HG02852 (cell line): ENCODE measurements around the gene DRAP1.

Experiments used
- ATAC-seq: cut with Tn5 transposase; IDR thresholded peaks from one replicate; pipeline ENCODE4 v1.9.1; 2021; ENCODE audit warnings: mild to moderate bottlenecking, moderate library complexity; ENCODE audit not compliant: unreplicated experiment

The DRAP1 gene, protein sequence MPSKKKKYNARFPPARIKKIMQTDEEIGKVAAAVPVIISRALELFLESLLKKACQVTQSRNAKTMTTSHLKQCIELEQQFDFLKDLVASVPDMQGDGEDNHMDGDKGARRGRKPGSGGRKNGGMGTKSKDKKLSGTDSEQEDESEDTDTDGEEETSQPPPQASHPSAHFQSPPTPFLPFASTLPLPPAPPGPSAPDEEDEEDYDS

DNA sequence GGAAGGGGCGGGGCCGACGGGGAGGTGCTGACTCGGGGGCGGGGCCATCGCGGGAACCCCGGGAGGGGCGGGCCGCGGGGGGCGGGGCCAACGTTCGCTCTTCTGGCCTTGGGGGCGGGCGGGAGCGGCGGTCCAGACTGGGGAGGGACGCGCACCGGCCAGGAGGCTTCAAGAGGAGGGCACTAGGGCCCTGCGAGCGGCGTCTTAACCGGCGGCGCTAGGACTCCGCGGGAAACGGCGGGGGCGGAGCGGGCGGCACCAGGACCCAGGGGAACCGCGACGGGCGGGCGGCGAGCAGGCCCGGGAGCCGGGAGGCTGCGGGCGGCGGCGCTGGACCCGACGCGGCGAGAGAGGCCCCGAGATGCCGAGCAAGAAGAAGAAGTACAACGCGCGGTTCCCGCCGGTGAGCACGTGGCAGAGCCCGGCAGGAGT lies at the start of gene DRAP1:
DRAP1 (plus strand) TSS at position 286 of the 432 bp plus-strand sequence; CDS start at position 362, 76 bp downstream.
- peak; percentile 82 for ATAC-seq

DNA sequence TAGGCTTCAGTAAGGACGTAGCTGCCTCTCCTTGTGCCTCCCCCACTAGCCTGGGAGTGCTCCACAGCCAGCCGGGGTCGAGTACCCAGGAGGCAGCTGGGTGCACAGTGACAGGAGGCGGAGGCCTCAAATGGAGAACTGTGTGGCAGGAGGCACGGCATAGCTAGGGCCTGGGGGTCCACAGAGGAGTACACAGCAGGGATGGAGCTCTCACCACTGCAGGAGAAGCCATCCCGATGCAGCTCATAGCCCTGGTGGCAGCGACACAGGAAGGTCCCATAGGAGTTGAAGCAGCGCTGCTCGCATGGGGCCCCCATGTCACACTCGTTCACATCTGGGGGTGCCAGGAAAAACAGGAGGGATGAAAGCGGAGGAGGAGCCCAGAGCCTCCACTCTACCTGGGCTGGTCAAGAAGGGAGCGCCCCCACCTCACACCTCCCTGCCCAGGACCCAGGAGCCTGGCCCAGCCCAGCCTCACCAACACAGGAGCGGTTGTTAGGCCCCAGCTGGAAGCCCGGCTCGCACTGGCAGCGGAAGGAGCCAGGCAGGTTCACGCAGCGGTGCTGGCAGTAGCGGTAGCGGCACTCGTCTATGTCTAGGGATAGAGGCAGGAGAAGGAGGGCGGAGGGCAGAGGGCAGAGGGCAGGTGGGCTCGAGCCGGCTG lies 49.5 kb upstream of the DRAP1 start:
- ATAC-seq: no peak

DNA sequence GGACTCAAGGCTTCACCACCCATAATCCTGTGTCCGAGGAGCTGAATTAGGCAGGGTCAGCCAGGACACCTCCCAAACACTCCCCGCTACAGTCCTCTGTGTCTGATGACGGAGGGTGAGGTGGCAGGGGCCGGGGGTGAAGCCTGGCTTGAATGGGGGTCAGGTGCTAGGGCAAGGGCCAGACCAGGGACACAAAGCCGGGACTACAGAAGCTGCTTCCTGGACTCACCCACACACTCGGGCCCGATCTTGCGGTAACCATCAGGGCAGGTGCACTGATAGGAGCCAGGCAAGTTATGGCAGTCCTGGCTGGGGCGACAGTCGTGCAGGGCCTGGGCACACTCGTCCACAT lies 48.9 kb upstream of the DRAP1 start:
- ATAC-seq: no peak

DNA sequence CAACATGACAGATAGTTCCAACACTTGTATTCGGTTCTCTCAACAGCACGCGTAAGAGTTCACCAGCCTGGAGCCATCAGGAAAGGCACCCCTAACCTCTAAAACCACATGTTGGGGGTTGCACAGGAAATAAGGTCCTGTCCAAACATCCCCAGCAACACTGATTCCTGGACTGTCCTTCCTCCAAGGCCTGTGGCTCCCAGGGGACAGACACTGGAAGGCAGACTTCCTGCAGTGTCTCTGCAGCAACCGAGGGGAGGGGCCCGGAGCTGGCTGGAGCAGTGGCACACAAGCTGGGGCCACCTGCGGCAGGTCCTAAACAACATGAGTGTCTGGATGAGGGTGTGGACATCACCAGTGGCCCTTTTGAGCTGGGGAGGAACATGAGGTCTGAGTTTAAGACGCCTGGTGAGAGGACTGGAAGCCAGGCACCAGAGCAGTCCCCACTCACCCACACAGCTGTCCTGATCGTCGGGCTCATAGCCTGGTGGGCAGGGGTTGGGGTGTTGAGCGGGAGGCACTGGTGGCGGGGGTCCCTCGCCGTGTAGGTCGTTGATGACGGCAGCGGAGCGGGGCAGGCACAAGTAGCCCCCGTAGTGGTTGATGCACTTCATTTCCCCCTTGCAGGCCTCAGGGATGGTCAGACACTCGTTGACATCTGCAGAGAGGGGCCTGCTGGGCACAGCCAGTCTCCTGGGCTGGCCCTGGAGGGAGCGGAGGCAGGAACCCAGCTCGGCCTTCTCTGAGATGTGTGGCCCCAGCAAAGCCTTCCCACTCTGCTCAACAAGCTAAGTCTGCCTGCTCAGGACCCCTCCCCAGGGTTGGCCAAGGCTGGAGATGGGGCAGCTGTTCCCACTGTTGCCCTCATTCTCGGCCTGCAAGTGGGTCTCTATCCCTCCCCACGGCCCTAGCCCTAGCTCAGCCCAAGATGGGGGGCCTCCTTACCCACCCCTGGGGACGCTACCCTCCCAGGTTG lies 48.2 kb upstream of the DRAP1 start:
- no peak for ATAC-seq

DNA sequence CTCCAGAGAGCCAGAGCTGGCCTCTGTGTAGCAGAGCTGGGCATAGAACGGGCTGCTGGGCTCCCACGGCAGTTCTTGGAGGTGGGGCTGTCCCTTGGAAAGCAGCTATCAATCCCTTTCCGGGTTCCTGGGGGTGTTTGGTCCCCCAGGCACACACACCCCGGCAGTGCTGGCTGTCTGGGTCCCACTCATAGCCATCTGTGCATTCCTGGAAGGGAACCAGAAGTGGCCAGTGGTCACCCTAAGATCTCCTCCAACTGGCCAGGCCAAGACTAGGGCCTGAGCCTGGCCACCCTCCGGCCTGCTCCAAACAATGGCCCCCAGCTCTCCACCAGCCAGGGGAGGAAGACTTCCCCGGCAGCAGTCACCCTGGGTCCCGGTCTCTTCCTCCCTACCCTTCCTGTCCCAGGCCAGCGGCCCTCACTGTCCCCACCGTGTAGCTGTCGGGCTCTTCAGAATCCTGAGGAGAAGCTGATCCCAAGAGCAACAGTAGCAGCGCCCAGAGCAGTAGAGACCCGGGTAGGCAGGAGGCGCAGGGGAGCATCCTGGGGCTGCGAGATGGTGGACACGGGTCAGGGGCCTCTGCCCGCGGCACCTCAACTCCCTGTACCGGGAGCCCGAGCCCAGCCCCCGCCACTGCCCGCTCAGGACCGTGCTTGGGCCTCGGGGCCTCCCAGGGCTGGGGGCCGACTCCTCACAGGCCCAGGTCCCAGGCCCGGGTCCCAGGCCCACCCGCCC lies 47.2 kb upstream of the DRAP1 start:
- ATAC-seq: no peak

DNA sequence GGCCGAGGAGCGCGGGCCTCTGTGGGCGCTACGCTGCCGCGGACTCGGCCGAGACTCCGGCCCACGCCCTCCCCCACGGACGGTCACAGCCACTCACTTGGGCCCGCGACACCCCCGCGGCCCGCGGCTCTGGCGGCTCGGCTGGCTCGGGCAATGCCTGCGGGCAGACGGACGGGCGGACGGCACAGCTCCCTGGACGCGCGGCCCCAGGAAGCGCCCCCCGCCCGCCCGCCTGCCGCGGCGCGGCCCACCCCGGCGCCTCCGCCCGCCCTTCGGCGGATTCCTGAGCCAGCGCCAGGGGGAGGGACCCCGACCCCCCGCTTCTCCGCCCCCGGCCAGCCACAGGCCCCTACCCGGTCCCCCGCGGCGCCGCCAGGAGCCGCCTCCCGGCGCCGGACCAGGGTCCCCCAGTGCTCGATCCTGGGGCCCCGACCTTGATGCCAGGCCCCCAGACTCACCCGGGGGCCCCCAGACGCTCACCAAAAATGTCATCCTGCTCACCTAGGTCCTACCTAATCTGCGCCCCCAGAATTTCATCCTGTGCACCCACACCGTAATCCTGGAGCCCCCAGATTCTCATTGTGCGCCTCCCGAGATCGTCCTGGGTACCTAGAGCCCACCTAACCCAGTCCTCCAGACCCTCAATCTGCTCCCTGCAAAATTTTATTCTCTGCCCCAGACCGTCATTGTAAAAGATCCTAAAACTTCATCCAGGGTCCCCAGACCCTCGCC lies 46.5 kb upstream of the DRAP1 start, which contains the start of gene EFEMP2:
EFEMP2 (minus strand) TSS at position 215 of the 732 bp plus-strand sequence. CDS start 446 bp downstream, outside the sequence.
- ATAC-seq: no peak

DNA sequence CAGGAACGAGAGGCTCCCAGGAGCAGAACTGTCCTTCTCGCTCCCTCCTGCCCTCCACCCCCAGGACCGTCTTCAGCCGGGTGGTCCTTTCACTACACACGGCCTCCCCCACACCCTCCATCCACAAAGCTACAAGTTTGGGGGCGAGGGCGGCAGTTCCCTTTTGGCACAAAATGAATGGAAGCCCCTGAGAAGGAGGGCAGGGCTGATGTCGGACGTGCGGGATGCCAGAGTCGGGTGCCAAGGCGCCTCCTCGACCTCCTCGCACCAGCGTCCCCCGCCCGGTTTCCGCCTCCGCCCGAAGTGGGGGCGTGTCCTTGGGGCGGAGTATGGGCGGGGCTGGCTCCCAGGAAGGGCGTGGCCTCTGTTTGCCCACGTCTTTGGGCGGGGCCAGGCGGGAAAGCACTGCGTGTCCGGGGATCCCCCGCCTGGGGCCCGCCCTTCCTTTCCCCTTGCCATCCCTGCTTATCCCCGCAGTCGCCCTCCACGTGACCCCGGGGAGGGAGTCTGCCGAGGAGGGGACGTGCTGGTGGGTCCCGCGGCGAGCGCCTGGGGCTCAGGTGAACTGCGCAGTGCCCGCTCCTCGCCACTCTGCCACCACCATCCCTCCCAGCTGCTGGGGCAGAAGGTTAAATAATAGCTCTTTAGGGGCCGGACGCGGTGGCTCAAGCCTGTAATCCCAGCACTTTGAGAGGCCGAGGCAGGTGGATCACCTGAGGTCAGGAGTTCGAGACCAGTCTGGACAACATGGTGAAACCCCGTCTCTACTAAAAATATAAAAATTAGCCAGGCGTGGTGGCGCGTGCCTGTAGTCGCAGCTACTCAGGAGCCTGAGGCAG lies 45.7 kb upstream of the DRAP1 start:
- ATAC-seq: peak; percentile 73

DNA sequence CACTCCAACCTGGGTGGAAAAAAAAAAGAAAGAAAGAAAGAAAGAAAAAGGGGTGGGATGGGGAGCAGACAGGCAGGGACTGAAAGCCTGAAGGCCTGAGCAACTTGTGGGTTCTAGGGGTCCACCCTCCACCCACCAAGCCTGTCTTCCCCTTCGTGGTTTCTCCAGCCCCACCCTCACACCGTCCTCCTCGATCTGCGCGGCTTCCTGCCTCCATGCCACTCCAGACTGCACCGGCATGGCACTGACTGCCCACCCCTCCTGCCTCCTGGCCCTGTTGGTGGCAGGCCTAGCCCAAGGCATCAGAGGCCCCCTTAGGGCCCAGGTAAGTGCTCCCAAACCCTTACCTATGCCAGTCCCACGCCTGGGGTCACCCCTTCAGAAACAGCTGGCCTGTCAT lies 39.6 kb upstream of the DRAP1 start, which contains the start of gene CTSW:
CTSW (plus strand) TSS at position 221 of the 400 bp plus-strand sequence; CDS start at position 239, 18 bp downstream.
- ATAC-seq: no peak

DNA sequence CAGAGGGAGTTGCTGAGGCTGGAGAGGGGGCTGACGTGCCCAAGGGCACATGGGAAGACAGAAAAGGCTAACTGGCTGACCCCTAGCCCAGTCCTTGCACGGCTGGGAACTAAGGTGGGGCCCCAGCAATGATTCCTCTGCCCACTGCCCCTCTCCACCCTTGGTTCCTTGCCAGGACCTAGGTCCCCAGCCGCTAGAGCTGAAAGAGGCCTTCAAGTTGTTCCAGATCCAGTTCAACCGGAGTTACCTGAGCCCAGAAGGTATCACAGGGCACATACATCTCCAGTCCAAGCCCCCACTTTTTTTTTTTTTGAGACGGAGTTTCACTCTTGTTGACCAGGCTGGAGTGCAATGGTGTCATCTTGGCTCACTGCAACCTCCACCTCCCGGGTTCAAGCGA lies 39.2 kb upstream of the DRAP1 start:
- no peak for ATAC-seq

DNA sequence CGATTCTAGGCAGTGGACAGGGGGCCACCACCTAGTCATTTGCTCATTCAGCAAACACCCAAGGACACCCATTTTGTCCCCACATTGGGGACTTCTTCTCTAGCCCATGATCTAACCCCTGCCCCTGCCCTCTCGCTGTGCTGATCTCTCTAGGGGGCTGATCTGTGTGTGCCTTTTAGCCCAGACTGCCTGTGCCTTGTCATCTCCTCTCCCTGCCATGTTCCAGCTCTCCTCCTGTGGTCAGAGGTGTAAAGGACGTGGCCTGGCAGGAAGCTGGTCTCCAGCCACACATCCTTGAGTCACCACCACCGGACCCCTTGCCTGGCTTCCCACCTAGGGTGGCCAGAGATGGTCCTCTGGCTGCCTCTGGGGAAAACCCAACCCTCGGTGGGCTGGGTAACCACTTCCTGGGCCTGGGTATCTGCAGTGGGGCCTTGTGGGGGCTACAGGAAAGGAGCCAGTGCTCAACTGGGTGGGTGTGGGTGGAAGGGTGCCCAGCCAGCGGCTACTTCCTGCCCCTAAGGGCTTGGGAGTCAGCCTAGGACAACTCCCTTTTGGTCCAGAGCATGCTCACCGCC lies 38.3 kb upstream of the DRAP1 start:
- no peak for ATAC-seq

DNA sequence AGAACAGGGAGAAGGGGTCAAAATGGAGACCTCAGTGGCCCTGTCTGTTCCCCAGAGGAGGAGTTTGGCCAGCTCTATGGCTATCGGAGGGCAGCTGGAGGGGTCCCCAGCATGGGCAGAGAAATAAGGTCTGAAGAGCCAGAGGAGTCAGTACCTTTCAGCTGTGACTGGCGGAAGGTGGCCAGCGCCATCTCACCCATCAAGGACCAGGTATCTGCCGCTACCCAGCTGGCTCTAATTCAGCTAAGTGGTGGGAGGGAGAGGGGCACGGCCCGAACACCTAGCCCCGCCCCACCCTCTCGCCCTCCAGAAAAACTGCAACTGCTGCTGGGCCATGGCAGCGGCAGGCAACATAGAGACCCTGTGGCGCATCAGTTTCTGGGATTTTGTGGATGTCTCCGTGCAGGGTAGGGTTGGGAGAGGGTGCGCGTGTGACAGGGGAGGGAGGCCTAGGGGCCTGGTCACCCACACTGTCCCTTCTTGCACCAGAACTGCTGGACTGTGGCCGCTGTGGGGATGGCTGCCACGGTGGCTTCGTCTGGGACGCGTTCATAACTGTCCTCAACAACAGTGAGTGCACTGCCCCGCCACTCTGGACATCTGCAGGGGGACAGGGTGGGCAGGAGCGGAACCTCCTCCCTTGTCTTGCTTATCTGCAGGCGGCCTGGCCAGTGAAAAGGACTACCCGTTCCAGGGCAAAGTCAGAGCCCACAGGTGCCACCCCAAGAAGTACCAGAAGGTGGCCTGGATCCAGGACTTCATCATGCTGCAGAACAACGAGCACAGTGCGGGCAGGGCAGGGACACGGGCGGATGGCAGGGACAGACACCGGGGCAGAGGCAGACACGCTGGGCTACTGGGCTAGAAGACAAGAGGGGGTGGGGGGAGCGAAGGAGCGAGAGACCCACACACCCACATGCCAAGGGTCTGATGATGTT lies 36.8 kb upstream of the DRAP1 start:
- no peak for ATAC-seq

DNA sequence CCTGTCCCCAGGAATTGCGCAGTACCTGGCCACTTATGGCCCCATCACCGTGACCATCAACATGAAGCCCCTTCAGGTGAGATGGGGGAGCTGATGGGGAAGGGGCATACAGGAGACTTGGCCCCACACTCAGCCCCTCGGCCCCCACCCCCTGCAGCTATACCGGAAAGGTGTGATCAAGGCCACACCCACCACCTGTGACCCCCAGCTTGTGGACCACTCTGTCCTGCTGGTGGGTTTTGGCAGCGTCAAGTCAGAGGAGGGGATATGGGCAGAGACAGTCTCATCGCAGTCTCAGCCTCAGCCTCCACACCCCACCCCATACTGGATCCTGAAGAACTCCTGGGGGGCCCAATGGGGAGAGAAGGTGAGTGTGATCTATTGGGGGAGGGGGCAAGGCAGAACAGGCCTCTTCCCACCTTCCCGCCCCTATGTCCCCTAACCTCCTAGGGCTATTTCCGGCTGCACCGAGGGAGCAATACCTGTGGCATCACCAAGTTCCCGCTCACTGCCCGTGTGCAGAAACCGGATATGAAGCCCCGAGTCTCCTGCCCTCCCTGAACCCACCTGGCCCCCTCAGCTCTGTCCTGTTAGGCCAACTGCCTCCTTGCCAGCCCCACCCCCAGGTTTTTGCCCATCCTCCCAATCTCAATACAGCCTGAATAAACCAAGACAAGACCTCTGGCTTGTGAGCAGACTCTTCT lies 36.0 kb upstream of the DRAP1 start:
- no peak for ATAC-seq

DNA sequence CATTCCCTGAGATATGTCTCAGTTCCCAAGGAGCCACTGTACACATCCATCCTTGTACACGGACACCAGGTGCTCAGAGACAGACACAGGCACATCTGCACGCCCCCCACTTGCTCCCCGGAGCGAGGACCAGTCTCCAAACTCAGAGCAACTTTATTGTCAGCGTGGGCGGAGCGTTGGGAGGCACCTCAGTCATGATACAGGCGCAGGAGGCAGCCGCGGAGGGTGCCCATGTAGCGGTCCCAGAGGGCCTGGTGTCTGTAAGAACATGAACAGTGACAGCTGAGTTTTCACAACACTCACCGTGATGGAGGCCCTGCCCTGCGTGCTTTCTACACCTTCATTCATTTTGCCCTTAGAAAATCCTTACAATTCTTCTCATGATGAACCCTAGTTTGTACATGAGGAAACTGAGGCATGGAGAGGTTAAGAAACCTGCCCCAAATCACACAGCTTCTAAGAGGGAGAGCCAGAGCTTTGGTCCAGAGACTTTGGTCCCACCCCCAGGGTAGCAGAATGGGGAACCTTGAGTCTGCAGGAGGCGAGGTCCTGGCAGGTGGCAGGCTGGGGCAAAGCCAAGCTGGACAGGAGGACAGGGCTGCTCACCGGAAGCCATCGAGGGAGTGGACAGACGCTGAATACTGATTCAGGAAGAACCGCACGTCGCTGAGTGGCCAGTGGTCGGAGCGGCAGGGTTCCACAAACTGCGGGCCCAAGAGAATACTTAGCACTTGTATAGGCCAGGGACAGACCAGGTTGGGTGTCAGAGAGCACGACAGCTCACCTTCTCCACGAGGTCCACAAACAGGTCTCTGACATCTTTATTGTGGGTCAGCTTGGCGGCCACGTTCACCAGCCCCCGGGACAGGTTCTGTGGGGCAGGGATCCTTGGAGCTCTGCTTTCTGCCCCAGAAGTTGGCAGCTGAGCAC lies 35.2 kb upstream of the DRAP1 start:
- no peak for ATAC-seq

DNA sequence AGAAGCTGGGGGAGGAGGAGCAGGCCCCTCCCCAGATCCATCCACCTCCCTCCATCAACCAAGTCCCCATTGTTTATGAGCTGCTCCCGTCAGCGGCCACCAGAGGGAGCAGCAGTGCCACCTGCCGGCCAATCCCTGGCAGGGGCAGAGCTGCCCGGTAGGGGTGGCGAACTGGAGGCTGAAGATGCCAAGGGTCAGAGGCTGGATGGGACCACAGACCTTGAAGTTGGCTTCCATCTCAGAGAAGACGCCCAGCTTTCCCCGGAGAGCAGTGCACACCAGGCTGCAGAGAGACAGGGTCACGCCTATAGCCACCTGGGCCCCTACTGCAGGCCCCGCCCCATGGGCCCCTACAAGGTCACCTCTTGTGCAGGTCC lies 34.5 kb upstream of the DRAP1 start:
- ATAC-seq: peak; percentile 42

DNA sequence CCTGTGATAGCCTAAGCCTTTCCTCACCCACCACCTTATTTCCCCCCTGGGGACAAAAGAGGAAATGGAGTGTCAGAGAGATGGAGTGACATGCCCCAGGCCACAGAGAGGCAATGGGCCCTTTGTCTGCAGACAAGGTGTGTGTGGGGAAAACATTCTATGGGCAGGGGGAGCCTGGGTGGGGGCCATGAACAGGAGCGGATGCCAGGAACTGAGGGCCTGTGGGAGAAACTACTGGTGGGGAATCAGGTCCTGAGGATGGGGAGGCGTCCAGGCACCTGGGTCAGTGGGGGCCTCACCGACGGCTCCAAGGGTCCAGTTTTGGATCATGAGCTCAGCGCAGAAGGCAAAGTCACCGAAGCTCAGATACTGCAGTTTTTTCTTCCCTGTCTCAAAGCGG lies 34.0 kb upstream of the DRAP1 start:
- ATAC-seq: no peak
